OCI-LY1 (cell line): ENCODE data around the gene MFRP.

Experiments
- H2AFZ ChIP-seq: fragments of 200-600 bp; sonication (generic), shearing (Covaris generic); 2 replicates; pipeline ENCODE4 v1.6.0; 2014; ENCODE audit warnings: antibody characterized with exemption, mild to moderate bottlenecking, low read length
- H3F3A ChIP-seq: fragments of 200-600 bp; sonication (generic), shearing (Covaris generic); 2 replicates; pipeline ENCODE4 v1.6.0; 2014; ENCODE audit warnings: mild to moderate bottlenecking, antibody characterized with exemption, low read length, moderate library complexity; ENCODE audit not compliant: insufficient read depth
- H3K27ac ChIP-seq: fragments of 200-600 bp; sonication (generic); 2 replicates; pipeline ENCODE4 v1.5.1; 2014; ENCODE audit warnings: low read length, mixed run types, mild to moderate bottlenecking, low read depth; ENCODE audit not compliant: poor library complexity, severe bottlenecking
- H3K27me3 ChIP-seq: fragments of 200-600 bp; sonication (generic); 2 replicates; pipeline ENCODE4 v1.6.0; 2014; ENCODE audit warnings: antibody characterized with exemption, mild to moderate bottlenecking, low read length, moderate library complexity; ENCODE audit not compliant: insufficient read depth
- H3K36me3 ChIP-seq: fragments of 200-600 bp; sonication (generic); 2 replicates; pipeline ENCODE4 v1.6.1; 2014; ENCODE audit warnings: mild to moderate bottlenecking, antibody characterized with exemption, low read length, moderate library complexity, mixed read lengths; ENCODE audit not compliant: insufficient read depth
- H3K4me1 ChIP-seq: fragments of 200-600 bp; sonication (generic); 2 replicates; pipeline ENCODE4 v1.5.1; 2014; ENCODE audit warnings: mild to moderate bottlenecking, low read length, moderate library complexity; ENCODE audit not compliant: insufficient read depth, severe bottlenecking
- H3K4me2 ChIP-seq: fragments of 200-600 bp; sonication (generic), shearing (Covaris generic); 2 replicates; pipeline ENCODE4 v1.6.1; 2014; ENCODE audit warnings: low read length
- H3K4me3 ChIP-seq: fragments of 200-600 bp; sonication (generic); 2 replicates; pipeline ENCODE4 v1.5.1; 2014; ENCODE audit warnings: low read length, low read depth, mild to moderate bottlenecking, mixed read lengths; ENCODE audit not compliant: poor library complexity, severe bottlenecking
- H3K79me2 ChIP-seq: fragments of 200-600 bp; shearing (Covaris generic); 2 replicates; pipeline ENCODE4 v1.6.1; 2016; ENCODE audit warnings: mixed run types, low read length, mixed read lengths; ENCODE audit not compliant: insufficient read depth
- H3K9ac ChIP-seq: fragments of 200-600 bp; sonication (generic), shearing (Covaris generic); 2 replicates; pipeline ENCODE4 v1.6.1; 2014; ENCODE audit warnings: mild to moderate bottlenecking, low read length, mixed read lengths
- H3K9me2 ChIP-seq: fragments of 200-600 bp; sonication (generic), shearing (Covaris generic); 2 replicates; pipeline ENCODE4 v1.6.1; 2014; ENCODE audit warnings: low read depth, mild to moderate bottlenecking, low read length, mixed read lengths
- H3K9me3 ChIP-seq: fragments of 200-600 bp; shearing (Covaris generic); 2 replicates; pipeline ENCODE4 v1.6.1; 2014; ENCODE audit warnings: low read length, mixed read lengths
- H4K20me1 ChIP-seq: fragments of 200-600 bp; sonication (generic), shearing (Covaris generic); 2 replicates; pipeline ENCODE4 v1.6.0; 2016; ENCODE audit warnings: mild to moderate bottlenecking, low read length; ENCODE audit not compliant: insufficient read depth
- CTCF ChIP-seq: fragments of 200-600 bp; sonication (generic), shearing (Covaris generic); IDR thresholded peaks from 2 replicates; pipeline ENCODE4 v1.5.1; 2017; ENCODE audit warnings: mild to moderate bottlenecking, antibody characterized with exemption, low read length, moderate library complexity, mixed read lengths
- EZH2 ChIP-seq: fragments of 200-600 bp; sonication (generic), shearing (Covaris generic); IDR thresholded peaks from 2 replicates; pipeline ENCODE4 v1.8.0; 2017; ENCODE audit warnings: borderline replicate concordance, mixed run types, mild to moderate bottlenecking, antibody characterized with exemption, low read length, moderate library complexity, mixed read lengths

Gene MFRP

GRCh38 chr11:119338965-119339588 lies 7.4 kb downstream of the MFRP start:
- H2AFZ ChIP-seq, result no peak overlapping the region
- no peaks in the 10 kb centered on the region for H4K20me1 ChIP-seq
- no peak overlapping the region for H3K4me3 ChIP-seq
- H3K4me1 ChIP-seq, result peaks cover 53% of the 10 kb centered on the region
- peak overlapping the region; percentile 65; the same call in 1 of the 2 replicates for H3K4me2 ChIP-seq
- H3K36me3 ChIP-seq, result no peaks in the 10 kb centered on the region; the same call in 1 of the 2 replicates
- H3K9me3 ChIP-seq, result no peaks in the 10 kb centered on the region
- H3K27me3 ChIP-seq, result peaks cover 4% of the 10 kb centered on the region; the same call in 1 of the 2 replicates
- TF ChIP-seq CTCF (no peak), EZH2 (no peak)
- no peaks in the 10 kb centered on the region for H3F3A ChIP-seq
- no peak overlapping the region for H3K27ac ChIP-seq
- H3K9ac ChIP-seq, result no peak overlapping the region
- H3K9me2 ChIP-seq, result no peaks in the 10 kb centered on the region
- 0 out of 2 replicates have a peak, but pooled peaks cover 2% of the 10 kb centered on the region for H3K79me2 ChIP-seq

- Histone ChIP-seq H3K79me2 (0 out of 2 replicates have a peak, but pooled peaks cover 2% of the 10 kb centered on the region), H3K9ac (no peak overlapping the region; the same call in 1 of the 2 replicates), H3K4me3 (no peak overlapping the region), H3K27me3 (peaks cover 4% of the 10 kb centered on the region; the same call in 1 of the 2 replicates), H4K20me1 (no peaks in the 10 kb centered on the region), H2AFZ (no peak overlapping the region), H3K4me1 (peaks cover 59% of the 10 kb centered on the region), H3K36me3 (no peaks in the 10 kb centered on the region; the same call in 1 of the 2 replicates), H3K9me2 (no peaks in the 10 kb centered on the region), H3K27ac (no peak overlapping the region), H3F3A (no peaks in the 10 kb centered on the region), H3K4me2 (peak overlapping the region; percentile 36; the same call in 1 of the 2 replicates), H3K9me3 (no peaks in the 10 kb centered on the region)
- TF ChIP-seq EZH2 (no peak), CTCF (peak; percentile 72)
Observed at GRCh38 chr11:119338318-119338890, 8.1 kb downstream of the MFRP start.

GRCh38 chr11:119337581-119338317 lies 8.8 kb downstream of the MFRP start:
- H3K36me3 ChIP-seq, result no peaks in the 10 kb centered on the region; the same call in 1 of the 2 replicates
- no peak overlapping the region for H3K4me3 ChIP-seq
- no peaks in the 10 kb centered on the region for H3F3A ChIP-seq
- no peak overlapping the region for H2AFZ ChIP-seq
- TF ChIP-seq EZH2 (no peak), CTCF (no peak)
- peaks cover 60% of the 10 kb centered on the region for H3K4me1 ChIP-seq
- no peak overlapping the region for H3K27ac ChIP-seq
- H3K9me3 ChIP-seq, result no peaks in the 10 kb centered on the region
- H3K79me2 ChIP-seq, result 0 out of 2 replicates have a peak, but pooled peaks cover 2% of the 10 kb centered on the region
- peak overlapping the region; percentile 36 for H3K4me2 ChIP-seq
- no peak overlapping the region for H3K9ac ChIP-seq
- H4K20me1 ChIP-seq, result no peaks in the 10 kb centered on the region
- H3K27me3 ChIP-seq, result peaks cover 4% of the 10 kb centered on the region; the same call in 1 of the 2 replicates
- no peaks in the 10 kb centered on the region for H3K9me2 ChIP-seq
